ENCODE results near the gene KCNMA1. TPM values are rescaled to one million over a fixed set of nuclear protein-coding genes. Genes with fewer than 3 reads are reported as not detected.

Gene KCNMA1
- total RNA-seq, 4 donors from 2014 or later, result 4.6 to 10.5 (median 7.8) TPM

DNA sequence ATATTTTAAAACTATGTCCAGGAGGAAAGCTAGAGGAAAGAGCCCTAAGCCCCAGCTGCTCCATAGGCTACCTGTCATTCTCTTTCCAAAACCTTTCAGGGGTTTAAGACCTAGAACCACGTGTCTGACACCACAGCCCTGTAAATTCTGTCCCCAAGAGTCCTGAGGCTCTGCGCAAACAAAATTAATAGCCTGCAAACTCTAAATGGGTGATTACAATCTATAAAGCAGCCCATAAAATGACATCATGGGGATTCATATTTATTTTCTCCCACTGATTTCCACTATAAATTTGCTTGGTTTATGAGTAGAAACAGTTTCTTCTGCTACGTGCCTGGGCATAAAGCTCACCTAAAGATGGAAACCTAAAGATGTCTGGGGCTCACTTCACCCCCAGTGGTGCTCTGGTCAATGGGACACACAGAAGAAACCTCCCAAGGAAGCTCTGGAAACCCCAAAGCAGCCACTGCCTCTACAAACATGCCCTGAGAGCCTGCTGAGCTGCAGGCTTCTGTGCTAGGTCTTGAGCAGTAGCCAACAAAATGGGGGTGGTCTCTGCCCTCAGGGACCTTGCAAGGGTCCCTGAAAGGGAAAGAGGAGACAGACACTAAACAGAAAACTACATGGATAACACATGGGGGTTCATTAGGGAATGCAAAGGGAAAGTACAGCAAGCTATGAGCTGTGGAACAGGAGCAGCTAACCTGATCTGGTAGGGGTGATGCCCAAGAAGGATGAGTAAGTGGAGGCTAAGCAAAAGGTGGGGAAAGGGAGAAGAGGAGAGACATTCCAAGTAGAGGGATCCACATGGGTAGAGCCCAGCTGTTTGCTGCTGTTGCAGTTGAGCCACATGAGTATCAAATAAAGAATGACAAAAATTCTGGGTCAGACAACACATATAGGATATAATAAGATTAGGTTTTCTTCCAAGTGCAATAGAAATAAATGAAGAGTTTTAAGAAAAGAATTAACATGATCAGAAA, 331.7 kb downstream of the KCNMA1 start:
- no peaks in the 10 kb centered on the region for H3K36me3 ChIP-seq
- WGBS, result 60% methylated on average over 3 of the region's 3 CpGs
- no peak overlapping the region for H3K4me3 ChIP-seq
- no peak for TF ChIP-seq POLR2A (IDR thresholded peaks at IDR 0.05)
- no peaks in the 10 kb centered on the region for H3K4me1 ChIP-seq
- DNase-seq (ENCODE audit: low spot score in 2 of 2), result no peak
- H3K27me3 ChIP-seq, result peaks cover 14% of the 10 kb centered on the region
- H3K27ac ChIP-seq, result no peak overlapping the region
- H3K9me3 ChIP-seq, result peaks cover 4% of the 10 kb centered on the region

DNA sequence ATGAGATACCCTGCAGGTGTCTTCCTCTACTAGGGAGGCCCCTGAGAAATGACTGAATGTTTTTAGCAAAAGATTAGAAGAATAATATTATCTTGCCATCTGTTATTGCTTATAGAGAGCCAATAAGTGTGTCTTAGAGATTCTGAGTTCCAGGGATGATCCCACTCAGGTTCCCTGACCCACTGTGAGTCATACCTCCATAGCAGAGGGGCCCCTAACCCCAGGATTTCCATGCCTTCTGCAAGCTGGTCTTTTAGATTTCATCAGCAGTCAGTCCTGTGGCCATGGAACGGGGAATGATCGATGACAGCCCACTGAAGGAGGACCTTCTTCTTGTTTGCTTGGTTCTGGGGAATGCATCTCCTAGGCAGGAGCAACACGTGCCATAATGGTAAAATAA, 333.4 kb downstream of the KCNMA1 start:
- H3K27me3 ChIP-seq, result peaks cover 11% of the 10 kb centered on the region
- TF ChIP-seq POLR2AphosphoS5 (IDR thresholded peaks at IDR 0.05) (no peak), EP300 (IDR thresholded peaks at IDR 0.05) (no peak), POLR2A (IDR thresholded peaks at IDR 0.05) (no peak)
- TF ChIP-seq, protein P1, sequence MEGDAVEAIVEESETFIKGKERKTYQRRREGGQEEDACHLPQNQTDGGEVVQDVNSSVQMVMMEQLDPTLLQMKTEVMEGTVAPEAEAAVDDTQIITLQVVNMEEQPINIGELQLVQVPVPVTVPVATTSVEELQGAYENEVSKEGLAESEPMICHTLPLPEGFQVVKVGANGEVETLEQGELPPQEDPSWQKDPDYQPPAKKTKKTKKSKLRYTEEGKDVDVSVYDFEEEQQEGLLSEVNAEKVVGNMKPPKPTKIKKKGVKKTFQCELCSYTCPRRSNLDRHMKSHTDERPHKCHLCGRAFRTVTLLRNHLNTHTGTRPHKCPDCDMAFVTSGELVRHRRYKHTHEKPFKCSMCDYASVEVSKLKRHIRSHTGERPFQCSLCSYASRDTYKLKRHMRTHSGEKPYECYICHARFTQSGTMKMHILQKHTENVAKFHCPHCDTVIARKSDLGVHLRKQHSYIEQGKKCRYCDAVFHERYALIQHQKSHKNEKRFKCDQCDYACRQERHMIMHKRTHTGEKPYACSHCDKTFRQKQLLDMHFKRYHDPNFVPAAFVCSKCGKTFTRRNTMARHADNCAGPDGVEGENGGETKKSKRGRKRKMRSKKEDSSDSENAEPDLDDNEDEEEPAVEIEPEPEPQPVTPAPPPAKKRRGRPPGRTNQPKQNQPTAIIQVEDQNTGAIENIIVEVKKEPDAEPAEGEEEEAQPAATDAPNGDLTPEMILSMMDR (IDR thresholded peaks at IDR 0.05), result no peak
- 90% methylated on average over 3 of the region's 3 CpGs for WGBS
- no peak overlapping the region for H3K27ac ChIP-seq
- no peaks in the 10 kb centered on the region for H3K36me3 ChIP-seq
- H3K4me3 ChIP-seq, result no peak overlapping the region
- peaks cover 4% of the 10 kb centered on the region for H3K9me3 ChIP-seq
- no peak for DNase-seq (ENCODE audit: low spot score in 2 of 2)
- H3K4me1 ChIP-seq, result no peaks in the 10 kb centered on the region

DNA sequence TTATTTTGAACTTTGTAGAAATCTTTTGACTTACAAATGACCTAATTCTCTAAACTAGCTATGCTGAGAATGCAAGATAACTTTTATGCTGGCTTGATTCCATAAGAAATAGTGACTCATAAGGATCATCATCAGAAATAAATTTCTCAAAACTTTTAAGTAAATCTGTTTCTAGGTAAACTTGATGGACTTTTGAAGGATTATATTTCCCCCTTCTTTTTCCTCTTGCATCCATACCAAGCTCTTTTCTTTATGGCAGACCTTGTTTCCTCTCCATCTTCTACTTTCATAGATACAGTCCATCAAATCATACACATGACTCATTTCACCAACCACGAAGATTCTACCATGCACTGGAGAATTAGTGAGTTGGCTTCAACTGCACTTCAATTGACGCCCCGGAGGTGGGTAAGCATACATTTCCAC, 336.3 kb downstream of the KCNMA1 start:
- H3K4me1 ChIP-seq, result no peaks in the 10 kb centered on the region
- 57% methylated on average over 3 of the region's 3 CpGs for WGBS
- DNase-seq (ENCODE audit: low spot score in 2 of 2), result no peak
- no peaks in the 10 kb centered on the region for H3K27me3 ChIP-seq
- H3K9me3 ChIP-seq, result peaks cover 4% of the 10 kb centered on the region
- TF ChIP-seq, protein P1 (IDR thresholded peaks at IDR 0.05), result no peak
- no peak for TF ChIP-seq POLR2A (IDR thresholded peaks at IDR 0.05)
- TF ChIP-seq POLR2AphosphoS5 (IDR thresholded peaks at IDR 0.05), result no peak
- TF ChIP-seq EP300 (IDR thresholded peaks at IDR 0.05), result no peak
- no peak overlapping the region for H3K27ac ChIP-seq
- H3K4me3 ChIP-seq, result no peak overlapping the region
- no peaks in the 10 kb centered on the region for H3K36me3 ChIP-seq

DNA sequence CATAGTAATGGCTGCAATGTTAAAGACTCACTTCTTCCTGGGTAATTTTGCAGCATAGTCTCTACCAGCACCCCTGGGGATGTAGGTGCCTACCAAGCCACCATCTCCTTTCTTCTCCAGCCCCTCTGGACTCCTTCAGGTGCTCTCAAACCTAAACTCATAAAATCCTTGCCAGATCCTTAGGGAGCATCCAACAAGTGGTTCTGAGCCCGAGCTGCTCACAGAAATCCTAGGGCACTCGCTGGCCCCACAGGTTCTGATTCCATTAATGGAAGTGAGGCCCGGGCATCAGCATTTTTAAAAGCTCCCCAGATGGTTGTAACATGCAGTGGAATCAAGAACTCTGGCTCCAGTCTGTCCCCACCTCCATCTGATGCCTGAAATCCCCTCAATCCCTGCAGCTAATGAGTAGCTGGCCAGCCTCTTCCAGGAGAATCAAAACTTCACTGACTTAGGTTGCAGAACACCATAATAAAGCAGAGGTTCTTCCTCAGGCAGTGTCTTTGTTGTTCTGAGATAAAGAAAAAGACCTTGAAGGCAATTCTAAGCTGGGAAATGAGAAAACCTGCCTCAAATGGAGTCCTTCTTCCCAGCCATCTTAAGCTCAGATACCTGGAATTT, 336.8 kb downstream of the KCNMA1 start:
- no peak for DNase-seq (ENCODE audit: low spot score in 2 of 2)
- WGBS, result 97% methylated on average over 3 of the region's 3 CpGs
- H3K27me3 ChIP-seq, result no peaks in the 10 kb centered on the region
- peaks cover 4% of the 10 kb centered on the region for H3K9me3 ChIP-seq
- no peaks in the 10 kb centered on the region for H3K36me3 ChIP-seq
- H3K4me1 ChIP-seq, result no peaks in the 10 kb centered on the region
- TF ChIP-seq EP300 (IDR thresholded peaks at IDR 0.05) (no peak), POLR2AphosphoS5 (IDR thresholded peaks at IDR 0.05) (no peak), POLR2A (IDR thresholded peaks at IDR 0.05) (no peak)
- TF ChIP-seq, protein P1 (IDR thresholded peaks at IDR 0.05), result no peak
- no peak overlapping the region for H3K27ac ChIP-seq
- H3K4me3 ChIP-seq, result no peak overlapping the region

DNA sequence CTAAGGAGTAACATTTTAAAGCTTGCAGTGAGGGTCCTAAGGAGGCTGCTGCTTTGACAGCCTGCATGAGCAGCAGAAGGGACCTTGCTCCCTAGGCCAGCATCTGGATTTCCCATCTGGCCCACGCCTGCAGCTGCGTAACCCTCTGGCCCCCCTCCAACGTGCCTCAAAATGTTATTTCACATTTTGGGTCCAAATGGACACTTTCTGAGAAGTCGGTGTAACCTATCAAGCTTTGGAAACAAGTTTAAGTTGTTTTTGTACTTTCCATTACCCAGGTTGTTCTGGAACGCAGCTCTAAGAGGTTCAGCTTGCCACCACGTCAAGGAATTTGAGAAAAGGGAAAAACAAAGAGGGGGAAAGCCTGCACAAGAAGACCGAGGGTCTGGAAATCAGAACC, 338.3 kb downstream of the KCNMA1 start:
- Histone ChIP-seq H3K4me3 (no peak overlapping the region), H3K36me3 (no peaks in the 10 kb centered on the region), H3K9me3 (peaks cover 4% of the 10 kb centered on the region), H3K27ac (no peak overlapping the region), H3K4me1 (no peaks in the 10 kb centered on the region), H3K27me3 (no peaks in the 10 kb centered on the region)
- TF ChIP-seq EP300 (IDR thresholded peaks at IDR 0.05) (no peak), POLR2AphosphoS5 (IDR thresholded peaks at IDR 0.05) (no peak), POLR2A (IDR thresholded peaks at IDR 0.05) (no peak)
- TF ChIP-seq, protein P1 (IDR thresholded peaks at IDR 0.05), result no peak
- 86% methylated on average over 7 of the region's 7 CpGs for WGBS
- DNase-seq (ENCODE audit: low spot score in 2 of 2), result no peak
